HepG2 (cell line): ENCODE results near the gene CYP4F12. TPM values are rescaled to one million over a fixed set of nuclear protein-coding genes. Genes with fewer than 3 reads are reported as not detected.

Experiments
- ARHGAP35 ChIP-seq: sonication (generic); formaldehyde crosslinking; IDR thresholded peaks from 2 replicates; pipeline ENCODE4 v1.9.0; 2022; ENCODE audit warnings: mild to moderate bottlenecking, inconsistent platforms, moderate library complexity, missing genetic modification reagents, borderline replicate concordance
- CHD4 ChIP-seq: fragments of 200-600 bp; sonication (generic); IDR thresholded peaks from 2 replicates; pipeline ENCODE4 v1.7.0; 2017; ENCODE audit warnings: mild to moderate bottlenecking, low read length, borderline replicate concordance
- MED1 ChIP-seq: sonication (generic); formaldehyde crosslinking; IDR thresholded peaks from 2 replicates; pipeline ENCODE4 v1.4.0; 2020; ENCODE audit warnings: missing genetic modification reagents
- MEIS1 ChIP-seq: sonication (generic); formaldehyde crosslinking; IDR thresholded peaks from 2 replicates; pipeline ENCODE4 v1.9.0; 2021; ENCODE audit warnings: mild to moderate bottlenecking, missing genetic modification reagents, moderate library complexity, borderline replicate concordance
- NR2F6 ChIP-seq, 2 experiments: IDR thresholded peaks; 2 replicates each; pipeline ENCODE4 v1.6.1; 2016; ENCODE audit warnings: antibody characterized with exemption in 1 of 2, mild to moderate bottlenecking in 1 of 2
- PAX8 ChIP-seq: sonication (generic); formaldehyde crosslinking; IDR thresholded peaks from 2 replicates; pipeline ENCODE4 v1.8.0; 2022; ENCODE audit warnings: mild to moderate bottlenecking, missing genetic modification reagents, borderline replicate concordance
- PHF20 ChIP-seq: sonication (generic); formaldehyde crosslinking; IDR thresholded peaks from 2 replicates; pipeline ENCODE4 v1.5.0; 2020; ENCODE audit warnings: mild to moderate bottlenecking, missing genetic modification reagents
- POLR2A ChIP-seq, 2 experiments: IDR thresholded peaks; 2 replicates each; pipeline ENCODE4 v1.6.1; 2011; ENCODE audit warnings: low read depth in 2 of 2, low read length in 2 of 2, mild to moderate bottlenecking in 1 of 2, moderate library complexity in 1 of 2; ENCODE audit not compliant: insufficient read depth in 1 of 2
- SRSF9 ChIP-seq: fragments of 200-400 bp; formaldehyde crosslinking; IDR thresholded peaks from 2 replicates; pipeline ENCODE4 v1.6.1; 2018; ENCODE audit warnings: borderline replicate concordance, mild to moderate bottlenecking, low read depth, low read length; ENCODE audit not compliant: insufficient read depth, poor library complexity, severe bottlenecking
- TAF1 ChIP-seq: sonication (generic); formaldehyde crosslinking; IDR thresholded peaks from 2 replicates; pipeline ENCODE4 v1.4.0; 2020; ENCODE audit warnings: missing genetic modification reagents
- TSC22D2 ChIP-seq: sonication (generic); formaldehyde crosslinking; IDR thresholded peaks from 2 replicates; pipeline ENCODE4 v1.5.1; 2020; ENCODE audit warnings: missing genetic modification reagents, mild to moderate bottlenecking, borderline replicate concordance
- ZBTB7B ChIP-seq: sonication (generic); formaldehyde crosslinking; IDR thresholded peaks from 2 replicates; pipeline ENCODE4 v1.4.0; 2020; ENCODE audit warnings: missing genetic modification reagents
- ZFY ChIP-seq: sonication (generic); formaldehyde crosslinking; IDR thresholded peaks from 2 replicates; pipeline ENCODE4 v1.4.0; 2020; ENCODE audit warnings: missing genetic modification reagents
- ZNF557 ChIP-seq: sonication (generic); formaldehyde crosslinking; IDR thresholded peaks from 2 replicates; pipeline ENCODE4 v1.4.0; 2020; ENCODE audit warnings: missing genetic modification reagents
- ZNF644 ChIP-seq: IDR thresholded peaks from 2 replicates; pipeline ENCODE4 v1.6.1; 2016; ENCODE audit warnings: low read depth
- polyA plus RNA-seq, 8 experiments: library from polyadenylated mRNA; depleted of rRNA in 3 of 8; stranded (reverse) in 7 of 8; unstranded in 1 of 8; fragments of >200 nt; fragmentation: Illumina TruSeq in 4 of 8; extraction: Trizol in 4 of 8; gene quantifications; 2 replicates each; pipeline versions ENCODE4 v1.2.1 to v1.2.3, GENCODE V29; 2011 to 2016; ENCODE audit warnings: low read depth in 4 of 8, missing spikeins in 1 of 8, mixed read lengths in 1 of 8; ENCODE audit not compliant: insufficient read depth in 1 of 8
- total RNA-seq, 5 experiments: library from RNA; depleted of rRNA; stranded (reverse); fragments of >200 nt; fragmentation: Illumina TruSeq; extraction: Trizol; gene quantifications; 2 replicates each; pipeline ENCODE4 v1.2.3, GENCODE V29; 2016; ENCODE audit warnings: low read depth in 1 of 5
- TF ChIP-seq, protein P1 (sequence below), 2 experiments: fragments of 450-650 bp in 1 of 2; sonication (generic) in 1 of 2; formaldehyde crosslinking in 1 of 2; IDR thresholded peaks; 2 replicates each; pipeline versions ENCODE4 v1.6.1 to v1.8.0; 2016 to 2022; ENCODE audit warnings: antibody characterized with exemption in 1 of 2, mild to moderate bottlenecking in 1 of 2, missing genetic modification reagents in 1 of 2
- TF ChIP-seq, protein P2 (sequence below): sonication (generic); formaldehyde crosslinking; IDR thresholded peaks from 2 replicates; pipeline ENCODE4 v1.4.0; 2020; ENCODE audit warnings: mild to moderate bottlenecking, missing genetic modification reagents
- TF ChIP-seq, protein P3 (sequence below): sonication (generic); formaldehyde crosslinking; IDR thresholded peaks from 2 replicates; pipeline ENCODE4 v1.4.0; 2020; ENCODE audit warnings: mild to moderate bottlenecking, missing genetic modification reagents

CYP4F12 gene
- total and polyA plus RNA-seq, 2 of the 13 experiments (the other 11 are each of a cell fraction or from before 2014, with no cell fraction given): 29.9 to 30.8 TPM

DNA sequence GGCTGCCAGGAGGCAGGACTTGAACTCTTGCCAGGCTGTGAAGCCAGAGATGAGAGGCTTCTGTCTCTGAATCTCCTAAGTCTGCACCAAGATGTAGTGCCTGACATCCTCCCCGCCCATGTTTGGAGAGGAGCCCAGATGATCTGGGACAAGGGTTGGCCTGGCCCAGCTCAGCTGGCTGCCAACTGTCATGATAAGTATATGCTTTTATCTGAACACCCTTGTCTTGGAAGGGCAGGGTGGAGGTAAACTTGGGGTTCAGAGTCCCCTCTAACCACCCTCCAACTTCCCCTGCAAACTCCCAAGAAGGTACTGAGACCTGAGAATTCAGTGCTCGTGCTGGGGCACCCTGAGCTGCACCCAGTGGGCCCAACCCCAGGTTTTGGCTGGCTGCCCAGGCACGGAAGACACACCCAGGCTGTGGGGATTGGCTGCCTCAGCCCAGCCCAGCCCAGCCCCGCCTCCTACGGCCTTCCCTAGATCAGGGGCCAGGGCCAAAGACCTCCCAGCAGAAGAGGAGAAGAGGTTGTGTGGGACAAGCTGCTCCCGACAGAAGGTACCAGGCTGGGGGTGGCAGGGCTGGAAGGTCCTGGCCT, at the start of gene CYP4F12 (continued):
- TF ChIP-seq, protein P1, sequence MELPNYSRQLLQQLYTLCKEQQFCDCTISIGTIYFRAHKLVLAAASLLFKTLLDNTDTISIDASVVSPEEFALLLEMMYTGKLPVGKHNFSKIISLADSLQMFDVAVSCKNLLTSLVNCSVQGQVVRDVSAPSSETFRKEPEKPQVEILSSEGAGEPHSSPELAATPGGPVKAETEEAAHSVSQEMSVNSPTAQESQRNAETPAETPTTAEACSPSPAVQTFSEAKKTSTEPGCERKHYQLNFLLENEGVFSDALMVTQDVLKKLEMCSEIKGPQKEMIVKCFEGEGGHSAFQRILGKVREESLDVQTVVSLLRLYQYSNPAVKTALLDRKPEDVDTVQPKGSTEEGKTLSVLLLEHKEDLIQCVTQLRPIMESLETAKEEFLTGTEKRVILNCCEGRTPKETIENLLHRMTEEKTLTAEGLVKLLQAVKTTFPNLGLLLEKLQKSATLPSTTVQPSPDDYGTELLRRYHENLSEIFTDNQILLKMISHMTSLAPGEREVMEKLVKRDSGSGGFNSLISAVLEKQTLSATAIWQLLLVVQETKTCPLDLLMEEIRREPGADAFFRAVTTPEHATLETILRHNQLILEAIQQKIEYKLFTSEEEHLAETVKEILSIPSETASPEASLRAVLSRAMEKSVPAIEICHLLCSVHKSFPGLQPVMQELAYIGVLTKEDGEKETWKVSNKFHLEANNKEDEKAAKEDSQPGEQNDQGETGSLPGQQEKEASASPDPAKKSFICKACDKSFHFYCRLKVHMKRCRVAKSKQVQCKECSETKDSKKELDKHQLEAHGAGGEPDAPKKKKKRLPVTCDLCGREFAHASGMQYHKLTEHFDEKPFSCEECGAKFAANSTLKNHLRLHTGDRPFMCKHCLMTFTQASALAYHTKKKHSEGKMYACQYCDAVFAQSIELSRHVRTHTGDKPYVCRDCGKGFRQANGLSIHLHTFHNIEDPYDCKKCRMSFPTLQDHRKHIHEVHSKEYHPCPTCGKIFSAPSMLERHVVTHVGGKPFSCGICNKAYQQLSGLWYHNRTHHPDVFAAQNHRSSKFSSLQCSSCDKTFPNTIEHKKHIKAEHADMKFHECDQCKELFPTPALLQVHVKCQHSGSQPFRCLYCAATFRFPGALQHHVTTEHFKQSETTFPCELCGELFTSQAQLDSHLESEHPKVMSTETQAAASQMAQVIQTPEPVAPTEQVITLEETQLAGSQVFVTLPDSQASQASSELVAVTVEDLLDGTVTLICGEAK (IDR thresholded peaks at IDR 0.05): no peak
- TF ChIP-seq, protein P1 (CRISPR knock-in tag; IDR thresholded peaks at IDR 0.05): no peak
- no peak for TF ChIP-seq TSC22D2 (CRISPR knock-in tag)
- no peak for TF ChIP-seq ZBTB7B (CRISPR knock-in tag)
- no peak; the same call in 1 of the 2 replicates for TF ChIP-seq ZNF557 (CRISPR knock-in tag)
- TF ChIP-seq ZNF644 (CRISPR knock-in tag): peak; percentile 32; the same call in 1 of the 2 replicates
- TF ChIP-seq PAX8: no peak
- peak; percentile 25; the same call in 1 of the 2 replicates for TF ChIP-seq TAF1 (CRISPR knock-in tag)
- TF ChIP-seq ZFY (CRISPR knock-in tag): peak; percentile 48; the same call in 1 of the 2 replicates
- no peak for TF ChIP-seq NR2F6 (IDR thresholded peaks at IDR 0.05)
- no peak for TF ChIP-seq NR2F6 (CRISPR knock-in tag; IDR thresholded peaks at IDR 0.05)
- TF ChIP-seq CHD4: no peak
- TF ChIP-seq, protein P2, sequence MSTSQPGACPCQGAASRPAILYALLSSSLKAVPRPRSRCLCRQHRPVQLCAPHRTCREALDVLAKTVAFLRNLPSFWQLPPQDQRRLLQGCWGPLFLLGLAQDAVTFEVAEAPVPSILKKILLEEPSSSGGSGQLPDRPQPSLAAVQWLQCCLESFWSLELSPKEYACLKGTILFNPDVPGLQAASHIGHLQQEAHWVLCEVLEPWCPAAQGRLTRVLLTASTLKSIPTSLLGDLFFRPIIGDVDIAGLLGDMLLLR: no peak
- TF ChIP-seq, protein P3, sequence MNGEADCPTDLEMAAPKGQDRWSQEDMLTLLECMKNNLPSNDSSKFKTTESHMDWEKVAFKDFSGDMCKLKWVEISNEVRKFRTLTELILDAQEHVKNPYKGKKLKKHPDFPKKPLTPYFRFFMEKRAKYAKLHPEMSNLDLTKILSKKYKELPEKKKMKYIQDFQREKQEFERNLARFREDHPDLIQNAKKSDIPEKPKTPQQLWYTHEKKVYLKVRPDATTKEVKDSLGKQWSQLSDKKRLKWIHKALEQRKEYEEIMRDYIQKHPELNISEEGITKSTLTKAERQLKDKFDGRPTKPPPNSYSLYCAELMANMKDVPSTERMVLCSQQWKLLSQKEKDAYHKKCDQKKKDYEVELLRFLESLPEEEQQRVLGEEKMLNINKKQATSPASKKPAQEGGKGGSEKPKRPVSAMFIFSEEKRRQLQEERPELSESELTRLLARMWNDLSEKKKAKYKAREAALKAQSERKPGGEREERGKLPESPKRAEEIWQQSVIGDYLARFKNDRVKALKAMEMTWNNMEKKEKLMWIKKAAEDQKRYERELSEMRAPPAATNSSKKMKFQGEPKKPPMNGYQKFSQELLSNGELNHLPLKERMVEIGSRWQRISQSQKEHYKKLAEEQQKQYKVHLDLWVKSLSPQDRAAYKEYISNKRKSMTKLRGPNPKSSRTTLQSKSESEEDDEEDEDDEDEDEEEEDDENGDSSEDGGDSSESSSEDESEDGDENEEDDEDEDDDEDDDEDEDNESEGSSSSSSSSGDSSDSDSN: no peak
- no peak for TF ChIP-seq ARHGAP35 (CRISPR knock-in tag)
- TF ChIP-seq PHF20 (CRISPR knock-in tag): 0 out of 2 replicates have a peak, but pooled peaks have one; percentile 27
- TF ChIP-seq POLR2A (IDR thresholded peaks at IDR 0.05; ENCODE audit: insufficient read depth in 1 of 2, low read depth in 2 of 2, low read length in 2 of 2): peak; percentile 56 to 77; a peak in 3 of 4 replicates
- TF ChIP-seq MED1 (CRISPR knock-in tag): peak; percentile 13; the same call in 1 of the 2 replicates
- TF ChIP-seq SRSF9: no peak
- no peak for TF ChIP-seq MEIS1 (CRISPR knock-in tag)
